GM21390 (cell line): ENCODE results near the gene NBEA.
"Not testable (repeated sequence)": the region's sequence is repeated elsewhere in the genome, so short reads cannot be mapped to it uniquely, and the experiment has no call there.

Experiments used
- ATAC-seq: cut with Tn5 transposase; IDR thresholded peaks from one replicate; pipeline ENCODE4 v1.9.1; 2021; ENCODE audit not compliant: unreplicated experiment

The NBEA gene

GRCh38 chr13:34951528-34951927 is 9.5 kb downstream of the NBEA start:
- no peak for ATAC-seq

GRCh38 chr13:34959489-34959888 is 17.4 kb downstream of the NBEA start:
- ATAC-seq, result no peak

- no peak for ATAC-seq
Measured at GRCh38 chr13:34964558-34964957, 22.5 kb downstream of the NBEA start.

- no peak for ATAC-seq
Measured at GRCh38 chr13:34967851-34968562, 25.9 kb downstream of the NBEA start.

GRCh38 chr13:34969539-34969938 is 27.5 kb downstream of the NBEA start:
- not testable (repeated sequence) for ATAC-seq

- ATAC-seq, result no peak
Measured at GRCh38 chr13:34970961-34971360, 28.9 kb downstream of the NBEA start.

DNA sequence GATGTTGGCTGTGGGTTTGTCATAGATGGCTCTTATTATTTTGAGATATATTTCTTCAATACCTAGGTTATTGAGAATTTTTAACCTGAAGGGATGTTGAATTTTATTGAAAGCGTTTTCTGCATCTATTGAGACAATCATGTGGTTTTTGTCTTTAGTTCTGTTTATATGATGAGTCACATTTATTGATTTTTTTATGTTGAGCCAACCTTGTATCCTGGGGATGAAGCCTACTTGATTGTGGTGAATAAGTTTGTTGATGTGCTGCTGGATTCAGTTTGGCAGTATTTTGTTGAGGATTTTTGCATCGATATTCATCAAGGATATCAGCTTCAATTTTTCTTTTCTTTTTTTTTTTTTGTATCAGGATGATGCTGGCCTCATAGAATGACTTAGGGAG is 29.4 kb downstream of the NBEA start:
- ATAC-seq, result no peak

GRCh38 chr13:34985199-34985598 is 43.1 kb downstream of the NBEA start:
- ATAC-seq, result not testable (repeated sequence)

DNA sequence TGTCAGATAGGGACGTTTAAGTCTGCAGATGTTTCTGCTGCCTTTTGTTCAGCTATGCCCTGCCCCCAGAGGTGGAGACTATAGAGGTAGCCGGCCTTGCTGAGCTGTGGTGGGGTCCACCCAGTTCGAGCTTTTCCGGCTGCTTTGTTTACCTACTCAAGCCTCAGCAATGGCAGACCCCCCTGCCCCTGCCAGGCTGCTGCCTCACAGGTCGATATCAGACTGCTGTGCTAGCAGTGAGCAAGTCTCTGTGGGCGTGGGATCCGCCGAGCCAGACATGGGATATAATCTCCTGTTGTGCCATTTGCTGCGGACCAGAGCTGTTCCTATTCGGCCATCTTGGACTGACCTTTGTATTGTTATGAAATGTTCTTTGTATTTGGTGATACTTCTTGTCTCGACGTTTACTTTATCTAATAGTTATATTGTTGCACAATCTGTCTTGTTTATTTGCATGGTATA is 46.3 kb downstream of the NBEA start:
- no peak for ATAC-seq

GRCh38 chr13:34990399-34991214 is 48.5 kb downstream of the NBEA start:
- ATAC-seq, result no peak

DNA sequence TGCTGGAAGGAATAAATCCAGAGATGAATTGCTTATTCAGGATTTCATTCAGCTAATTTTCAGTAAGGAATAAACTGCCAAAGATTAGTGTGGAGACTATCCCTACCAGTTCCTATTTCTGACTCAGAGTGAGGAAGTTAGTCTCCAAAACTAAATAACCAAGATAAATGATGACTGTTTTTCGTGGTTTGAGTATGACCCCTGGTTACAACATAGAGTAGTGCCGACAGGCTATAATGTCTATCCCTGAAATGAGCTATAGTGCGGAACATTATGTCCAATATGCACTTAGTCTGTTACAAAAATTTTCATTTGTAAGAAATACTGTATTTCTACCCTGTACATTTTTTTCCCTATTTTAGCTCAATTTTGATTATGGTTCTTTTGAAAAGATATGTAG is 51.4 kb downstream of the NBEA start:
- ATAC-seq, result no peak

GRCh38 chr13:35003734-35004133 is 61.7 kb downstream of the NBEA start:
- ATAC-seq, result not testable (repeated sequence)

DNA sequence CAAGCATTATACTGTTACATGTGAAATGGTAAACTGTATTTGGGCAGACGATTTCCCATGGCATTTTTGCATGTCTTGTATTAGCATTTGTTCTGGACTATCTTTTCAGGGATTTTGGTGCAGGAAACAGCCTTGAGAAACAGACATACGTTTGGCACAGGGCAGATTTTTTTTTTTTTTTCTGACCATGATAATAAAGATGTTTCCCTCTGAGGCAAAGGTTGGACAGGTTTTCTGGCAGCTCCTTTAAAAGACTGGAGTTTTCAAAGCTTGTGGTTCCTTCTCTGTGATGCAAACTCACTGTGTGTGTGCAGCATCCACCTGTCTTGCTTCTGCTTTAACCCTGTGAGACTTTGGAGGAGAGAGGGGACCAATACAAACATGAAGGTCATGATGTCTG is 63.0 kb downstream of the NBEA start:
- ATAC-seq, result no peak

DNA sequence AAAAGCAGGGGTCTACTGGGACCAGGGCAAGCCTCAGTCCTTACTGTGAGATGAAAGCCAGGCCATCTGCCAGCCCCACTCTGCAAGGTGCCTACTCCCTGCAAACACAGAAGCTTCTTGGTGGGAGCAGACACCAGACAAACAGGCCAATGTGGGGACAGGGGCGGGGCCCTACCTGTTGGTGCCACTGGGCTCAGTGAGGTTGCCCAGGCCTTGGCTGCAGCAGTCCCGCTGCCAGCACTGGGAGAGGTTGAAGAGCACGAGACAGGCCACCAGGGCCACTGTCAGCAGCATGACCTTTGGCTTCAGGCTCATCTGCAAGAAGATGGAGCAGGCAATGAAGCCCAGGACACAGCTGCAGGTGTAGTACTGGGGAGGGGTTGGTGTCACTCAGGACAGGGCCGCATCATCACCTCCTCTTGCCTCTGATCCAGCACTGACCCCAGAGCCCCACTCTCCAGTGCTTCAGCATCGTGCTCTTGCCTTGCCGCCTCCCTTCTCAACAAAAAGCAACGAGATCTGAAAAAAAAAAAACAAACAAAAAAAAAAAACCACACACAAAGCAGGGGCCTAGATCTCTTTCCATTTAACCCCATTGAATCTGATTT is 72.6 kb downstream of the NBEA start:
- no peak for ATAC-seq

DNA sequence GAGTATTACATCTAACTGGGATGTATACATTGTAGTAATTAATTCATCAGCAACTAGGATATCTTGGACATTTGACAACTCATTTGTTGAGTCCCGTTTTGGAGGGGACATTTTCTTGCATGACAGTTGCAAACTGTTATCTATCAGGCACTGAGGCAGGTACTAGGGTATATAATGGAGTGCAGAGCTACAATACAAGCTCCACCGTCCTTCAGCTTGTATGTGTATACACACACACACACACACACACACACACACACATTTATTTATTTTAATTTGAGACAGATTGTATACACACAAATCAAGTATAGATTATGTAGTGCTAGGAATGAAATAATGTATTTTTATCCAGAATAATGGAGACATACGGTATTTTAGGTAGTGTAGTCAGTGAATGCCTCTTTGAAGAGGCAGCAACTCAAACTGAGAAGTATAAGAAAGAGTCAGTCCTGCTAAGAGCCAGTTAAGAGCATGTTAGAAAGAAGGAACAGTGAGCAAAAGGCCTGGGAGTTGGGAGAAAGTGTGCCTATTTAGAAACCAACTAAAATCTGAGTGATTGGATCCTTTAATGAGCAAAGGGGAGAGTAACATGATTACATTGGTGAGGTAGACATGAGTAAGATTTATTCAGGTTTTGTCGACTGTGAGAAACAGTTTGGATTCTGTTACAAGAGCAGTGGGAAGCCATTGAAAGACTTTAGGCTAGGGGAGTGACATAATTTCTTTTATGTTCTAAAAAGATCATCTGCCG is 74.5 kb downstream of the NBEA start:
- no peak for ATAC-seq

- no peak for ATAC-seq
Measured at GRCh38 chr13:35025314-35025713, 83.2 kb downstream of the NBEA start.

GRCh38 chr13:35028338-35028867 is 86.3 kb downstream of the NBEA start:
- ATAC-seq, result no peak

GRCh38 chr13:35039012-35039411 is 96.9 kb downstream of the NBEA start:
- ATAC-seq, result no peak

- no peak for ATAC-seq
Measured at GRCh38 chr13:35046587-35046986, 104.5 kb downstream of the NBEA start.

DNA sequence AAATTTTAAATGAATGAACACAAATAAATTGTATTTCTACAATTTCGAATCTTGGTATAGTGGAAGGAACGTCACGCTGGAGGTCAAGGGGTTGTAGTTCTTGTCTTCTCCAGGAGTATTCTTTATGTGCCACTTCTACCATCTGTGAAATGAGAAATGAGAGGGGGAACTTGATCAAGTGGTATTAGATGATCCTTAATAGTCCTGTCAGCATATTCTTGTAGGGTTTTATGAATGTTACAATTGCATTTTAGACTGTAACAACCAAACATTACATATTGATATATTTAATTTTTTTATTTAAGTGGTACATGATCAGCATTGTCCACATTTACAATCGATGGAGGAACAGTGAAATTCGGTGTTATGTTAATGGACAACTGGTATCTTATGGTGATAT is 113.6 kb downstream of the NBEA start:
- no peak for ATAC-seq

- ATAC-seq, result no peak
Measured at GRCh38 chr13:35057858-35058257, 115.8 kb downstream of the NBEA start.
